GM10266 (cell line): ENCODE measurements around the gene STH.

Experiments
- DNase-seq: peaks from one replicate; pipeline ENCODE4 v3.0.0; 2012; ENCODE audit errors: extremely low spot score
- TF ChIP-seq, protein P1 (sequence below): IDR thresholded peaks from 2 replicates; pipeline ENCODE4 v1.5.1; 2012; ENCODE audit warnings: mild to moderate bottlenecking, low read depth; ENCODE audit not compliant: control insufficient read depth, insufficient read depth; ENCODE audit errors: missing control alignments

STH gene

GRCh38 chr17:45962221-45962972, 36.7 kb upstream of the STH start:
- no peak for DNase-seq
- TF ChIP-seq, protein P1, sequence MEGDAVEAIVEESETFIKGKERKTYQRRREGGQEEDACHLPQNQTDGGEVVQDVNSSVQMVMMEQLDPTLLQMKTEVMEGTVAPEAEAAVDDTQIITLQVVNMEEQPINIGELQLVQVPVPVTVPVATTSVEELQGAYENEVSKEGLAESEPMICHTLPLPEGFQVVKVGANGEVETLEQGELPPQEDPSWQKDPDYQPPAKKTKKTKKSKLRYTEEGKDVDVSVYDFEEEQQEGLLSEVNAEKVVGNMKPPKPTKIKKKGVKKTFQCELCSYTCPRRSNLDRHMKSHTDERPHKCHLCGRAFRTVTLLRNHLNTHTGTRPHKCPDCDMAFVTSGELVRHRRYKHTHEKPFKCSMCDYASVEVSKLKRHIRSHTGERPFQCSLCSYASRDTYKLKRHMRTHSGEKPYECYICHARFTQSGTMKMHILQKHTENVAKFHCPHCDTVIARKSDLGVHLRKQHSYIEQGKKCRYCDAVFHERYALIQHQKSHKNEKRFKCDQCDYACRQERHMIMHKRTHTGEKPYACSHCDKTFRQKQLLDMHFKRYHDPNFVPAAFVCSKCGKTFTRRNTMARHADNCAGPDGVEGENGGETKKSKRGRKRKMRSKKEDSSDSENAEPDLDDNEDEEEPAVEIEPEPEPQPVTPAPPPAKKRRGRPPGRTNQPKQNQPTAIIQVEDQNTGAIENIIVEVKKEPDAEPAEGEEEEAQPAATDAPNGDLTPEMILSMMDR = no peak

DNA sequence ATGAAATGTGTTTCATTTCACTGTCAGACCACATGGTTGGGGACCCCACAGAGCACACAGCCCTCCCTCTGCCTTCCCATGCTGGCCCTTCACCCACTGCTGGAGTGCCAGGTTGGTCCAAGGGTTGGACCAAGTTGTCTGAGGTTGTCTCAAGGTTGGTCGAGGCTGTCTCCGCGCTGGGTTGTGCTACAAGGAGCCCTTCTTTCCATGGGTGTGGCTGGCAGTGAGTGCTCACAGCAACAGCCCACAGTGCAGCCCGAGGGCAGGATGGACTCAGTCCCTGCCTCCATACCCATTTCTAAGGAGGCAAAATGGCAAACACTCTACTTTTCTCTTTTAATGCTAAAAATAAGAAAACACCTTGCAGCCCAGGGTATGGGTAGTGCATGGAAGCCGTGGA, 35.8 kb upstream of the STH start:
- DNase-seq = no peak
- TF ChIP-seq, protein P1 = no peak

- TF ChIP-seq, protein P1 = no peak
- no peak for DNase-seq
These were observed 35.2 kb upstream of the STH start for GRCh38 chr17:45963889-45964288.

GRCh38 chr17:45964634-45965033, 34.4 kb upstream of the STH start:
- no peak for DNase-seq
- TF ChIP-seq, protein P1 = no peak

- DNase-seq = no peak
- TF ChIP-seq, protein P1 = no peak
These were observed 33.2 kb upstream of the STH start for GRCh38 chr17:45965812-45966211.

GRCh38 chr17:45966606-45967280, 32.3 kb upstream of the STH start:
- TF ChIP-seq, protein P1 = no peak
- DNase-seq = no peak

DNA sequence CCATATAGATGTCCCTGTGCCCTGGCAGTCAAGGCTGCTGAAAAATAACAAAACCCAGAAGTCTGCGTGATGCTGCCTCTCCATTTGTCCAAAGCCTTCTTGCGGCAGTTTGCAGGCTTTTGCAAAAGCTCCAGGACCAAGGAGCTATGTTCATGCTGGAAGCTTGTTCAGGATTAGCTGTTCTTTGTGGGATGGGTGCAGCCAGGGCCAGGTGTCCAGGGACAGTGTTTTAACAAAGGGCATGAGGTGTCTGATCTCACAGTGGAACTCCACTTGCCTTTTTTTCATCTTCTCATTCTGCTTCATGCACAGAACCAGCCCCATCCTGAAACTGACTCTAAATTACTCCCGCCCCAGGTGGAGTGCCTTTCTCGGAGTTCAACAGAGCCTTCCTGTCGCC, 31.7 kb upstream of the STH start:
- no peak for DNase-seq
- TF ChIP-seq, protein P1 = no peak
